GM13977 (cell line): Measurements from ENCODE around the gene MBP.
"Not testable (repeated sequence)": the region's sequence is repeated elsewhere in the genome, so short reads cannot be mapped to it uniquely, and the experiment has no call there.

Experiments
- DNase-seq: peaks from one replicate; pipeline ENCODE4 v3.0.0; 2012; ENCODE audit warnings: low spot score
- CTCF ChIP-seq: IDR thresholded peaks from 2 replicates; pipeline ENCODE4 v1.5.1; 2012; ENCODE audit warnings: mild to moderate bottlenecking, control low read depth; ENCODE audit not compliant: insufficient read depth; ENCODE audit errors: extremely low read depth, missing control alignments
- in situ Hi-C: fragments of 300-500 bp; cut with MboI; formaldehyde crosslinking; loops from one replicate; pipeline ENCODE4 v1.12.0; 2022; ENCODE audit warnings: low sequenced_read_pairs, low pct_unique_long_range_greater_than_20kb, mixed read lengths, inconsistent platforms; ENCODE audit not compliant: unreplicated experiment

MBP gene

DNA sequence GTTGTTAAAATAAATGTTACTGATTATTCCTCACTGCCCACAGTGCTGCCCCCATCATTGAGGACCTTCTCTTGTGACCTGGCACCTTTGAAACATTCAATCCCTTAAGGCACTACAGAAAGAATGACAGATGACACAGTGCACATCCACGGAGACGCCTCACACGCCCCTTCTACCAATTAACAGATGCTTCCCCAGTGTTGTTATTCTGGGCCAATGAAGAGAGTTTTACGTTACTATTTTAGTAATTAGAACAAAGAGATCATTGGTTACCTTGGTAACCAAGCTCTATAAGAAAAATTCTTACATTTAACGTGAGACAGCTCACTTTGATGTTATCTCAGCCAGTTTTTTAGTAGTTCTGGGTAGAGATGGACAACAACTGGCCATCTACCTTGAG lies 158.2 kb downstream of the MBP start:
- TF ChIP-seq CTCF = no peak
- in situ Hi-C loops = no loop called here
- no peak for DNase-seq

DNA sequence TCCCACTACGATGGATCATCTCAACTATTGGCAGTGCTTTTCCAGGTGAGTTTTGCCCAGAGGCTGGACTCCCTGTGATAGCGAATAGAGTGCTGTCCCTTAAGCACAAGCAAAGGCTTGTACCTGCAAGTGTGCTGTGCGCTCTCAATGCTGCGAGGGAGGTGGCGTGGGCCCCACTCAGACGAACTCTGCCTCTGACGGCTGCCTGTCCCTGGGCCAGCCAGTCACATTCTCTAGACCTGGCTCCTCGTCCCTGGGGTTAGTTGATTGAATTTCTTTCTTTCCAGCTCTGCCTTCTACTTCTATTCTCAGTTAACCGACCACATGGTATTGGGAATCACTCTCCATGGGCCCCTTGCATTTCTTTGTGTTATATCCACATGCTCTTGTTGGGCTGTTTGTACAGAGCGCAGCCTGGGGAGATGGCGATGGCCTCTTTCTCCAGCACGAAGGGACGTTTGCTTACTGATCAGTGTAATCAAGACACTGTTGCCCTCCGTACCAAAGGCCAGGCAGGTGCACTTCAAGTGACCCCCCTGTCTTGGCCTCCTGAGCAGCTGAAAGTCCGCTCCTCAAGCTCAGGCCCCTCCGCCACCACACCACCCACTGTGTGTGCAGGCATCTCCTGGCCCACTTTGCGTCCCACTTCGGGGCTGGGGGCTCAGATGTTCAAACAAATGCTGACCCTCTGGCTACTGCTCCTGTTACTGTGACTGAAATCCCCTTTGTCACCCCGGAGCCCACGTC lies 158.9 kb downstream of the MBP start:
- no peak for DNase-seq
- TF ChIP-seq CTCF = no peak
- in situ Hi-C loops = no loop called here

GRCh38 chr18:76972846-76973519 lies 159.6 kb downstream of the MBP start:
- DNase-seq = no peak
- TF ChIP-seq CTCF = no peak
- in situ Hi-C loops = no loop called here

- in situ Hi-C loops = no loop called here
- no peak for DNase-seq
- TF ChIP-seq CTCF = no peak
Measured at GRCh38 chr18:76972241-76972640, 160.3 kb downstream of the MBP start.

DNA sequence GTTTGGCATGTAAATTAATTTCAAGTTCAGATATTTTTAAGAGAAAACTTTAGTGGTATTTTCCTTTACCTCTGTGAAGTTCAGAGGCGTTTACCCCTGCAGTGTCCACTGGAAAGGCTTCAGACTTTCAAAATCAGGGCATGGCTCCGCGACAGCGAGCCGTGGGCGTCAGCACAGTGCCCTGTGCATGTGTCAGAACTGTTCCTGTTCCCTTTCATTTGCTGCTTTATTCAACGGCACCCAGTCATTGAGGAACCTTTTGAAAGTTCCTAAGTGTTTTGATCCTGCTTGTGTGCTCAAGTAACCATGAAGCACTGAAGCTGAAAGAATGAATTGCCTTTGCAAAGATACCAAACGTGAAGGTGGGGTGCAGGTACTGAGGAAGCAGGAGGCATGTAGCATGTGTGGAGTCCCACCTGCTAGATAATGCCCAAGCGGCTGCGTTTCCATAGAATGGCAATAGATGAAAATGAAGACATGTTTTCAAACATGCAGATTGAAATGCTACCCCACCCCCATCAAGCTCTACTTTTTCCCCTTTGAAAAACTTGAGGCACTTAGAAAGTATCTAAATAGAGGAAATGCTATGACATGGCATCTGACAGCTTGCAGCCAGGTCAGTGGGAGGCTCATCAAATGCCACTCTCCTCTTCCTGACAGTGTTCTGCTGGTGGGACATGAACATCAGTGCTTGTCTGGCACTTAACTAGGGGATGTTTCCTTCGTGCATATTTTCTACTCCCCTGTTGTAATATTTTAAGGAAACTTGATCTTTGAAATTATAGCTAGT lies 161.6 kb downstream of the MBP start:
- no peak for TF ChIP-seq CTCF
- no peak for DNase-seq
- in situ Hi-C loops = no loop called here

DNA sequence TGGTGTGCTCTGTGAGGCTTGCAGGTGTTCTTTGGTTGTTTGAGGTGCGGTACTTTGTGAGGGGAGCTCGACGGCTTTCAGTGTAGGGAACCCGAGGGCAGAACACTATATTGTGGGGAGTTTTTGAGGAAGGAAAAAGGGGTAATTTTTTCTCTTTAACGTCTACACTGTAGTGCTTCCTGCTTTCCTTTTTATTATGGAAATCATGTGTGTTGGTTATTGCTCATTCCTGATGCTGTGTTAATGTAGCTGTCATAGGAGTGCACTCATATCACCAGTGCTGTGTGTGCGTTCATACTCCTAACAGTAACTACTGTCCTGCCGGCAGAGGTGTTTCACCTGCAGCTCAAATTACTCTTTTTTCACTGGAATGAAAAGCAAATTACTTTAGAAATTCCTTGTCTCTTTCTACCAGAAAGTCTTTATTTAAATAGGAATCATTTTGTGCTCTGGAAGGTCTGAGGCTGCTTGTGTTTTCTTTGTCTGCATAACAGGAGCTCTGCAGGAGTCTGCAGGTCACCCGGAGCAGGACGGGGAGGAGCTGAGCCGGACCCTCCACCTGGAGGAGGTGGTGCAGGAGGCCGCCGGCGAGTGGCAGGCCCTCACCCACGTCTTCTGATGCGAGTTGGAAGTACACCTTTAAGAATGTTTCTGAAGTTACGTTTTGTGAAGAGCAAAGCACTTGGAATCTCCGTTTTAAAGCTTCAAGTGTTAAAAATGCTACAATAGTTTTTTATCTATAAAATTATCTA lies 164.7 kb downstream of the MBP start:
- in situ Hi-C loops = no loop called here
- no peak for TF ChIP-seq CTCF
- DNase-seq = no peak

GRCh38 chr18:76967299-76967698 lies 165.3 kb downstream of the MBP start:
- DNase-seq, in situ Hi-C loops: not testable (repeated sequence)

DNA sequence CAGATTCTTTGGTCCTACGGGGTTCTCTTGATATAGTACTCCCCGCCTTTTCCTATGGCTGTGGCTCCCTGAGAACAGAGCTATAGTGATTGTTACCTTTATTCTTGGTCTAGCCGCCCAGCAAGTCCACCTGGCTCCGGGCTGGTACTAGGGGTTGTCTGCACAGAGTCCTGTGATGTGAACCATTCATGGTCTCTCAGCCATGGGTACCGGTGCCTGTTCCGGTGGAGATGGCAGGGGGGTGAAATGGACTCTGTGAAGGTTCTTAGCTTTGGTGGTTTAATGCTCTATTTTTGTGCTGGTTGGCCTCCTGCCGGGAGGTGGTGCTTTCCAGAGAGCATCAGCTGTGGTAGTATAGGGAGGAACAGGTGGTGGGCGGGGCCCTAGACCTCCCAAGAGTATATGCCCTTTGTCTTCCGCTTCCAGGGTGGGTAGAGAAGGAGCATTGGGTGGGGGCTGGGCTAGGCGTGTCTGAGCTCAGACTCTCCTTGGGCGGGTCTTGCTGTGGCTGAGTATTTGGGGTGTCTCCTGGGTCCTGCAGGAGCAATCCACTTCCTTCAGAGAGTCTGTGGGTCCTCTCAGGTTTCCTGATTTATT lies 166.9 kb downstream of the MBP start:
- DNase-seq, in situ Hi-C loops: not testable (repeated sequence)
